ENCODE measurements around the gene PDCL2. TPM values are rescaled to one million over a fixed set of nuclear protein-coding genes. Genes with fewer than 3 reads are reported as not detected.

Gene PDCL2
- polyA plus RNA-seq, 3 donors, result not detected

DNA sequence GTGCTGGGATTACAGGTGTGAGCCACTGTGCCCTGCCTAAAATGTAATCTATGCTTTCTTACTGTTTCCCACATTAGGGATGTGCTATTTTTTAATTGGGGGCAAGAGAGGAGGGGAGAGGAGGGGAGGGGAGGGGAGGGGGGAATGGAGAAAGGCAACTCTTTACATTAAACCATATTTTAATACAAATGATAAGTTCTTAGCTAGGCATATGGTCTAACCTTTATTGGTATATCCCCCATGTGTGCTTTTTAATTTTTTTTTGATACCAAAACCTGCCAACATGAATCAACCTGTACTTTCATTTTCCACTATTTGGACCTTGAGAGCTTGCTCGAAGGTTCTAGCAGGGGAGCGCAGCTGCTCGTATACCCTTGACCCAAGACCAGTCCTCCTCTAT lies 51.8 kb downstream of the PDCL2 start:
- peaks cover 4 to 15% of the 10 kb centered on the region in 2 donors for H3K36me3 Mint-ChIP-seq
- intact Hi-C loops (cut with micrococcal nuclease), result no loop called here
- H3K27me3 ChIP-seq (ENCODE audit: control insufficient read depth in 2 of 2, insufficient read depth in 2 of 2, low read length in 2 of 2), result no peaks in the 10 kb centered on the region
- WGBS (ENCODE audit: insufficient coverage), result 100% methylated on average over 3 of the region's 3 CpGs
- H3K4me2 ChIP-seq (replicated peaks; ENCODE audit: extremely low read depth, low read length, poor library complexity, severe bottlenecking), result no peak overlapping the region
- H3K36me3 ChIP-seq (replicated peaks in 1 of 2; ENCODE audit: control insufficient read depth in 1 of 2, insufficient read depth in 2 of 2, low read length in 2 of 2), result peaks cover 0 to 5% of the 10 kb centered on the region in 2 donors
- H3K4me3 Mint-ChIP-seq, result no peak overlapping the region
- no peak for DNase-seq
- peaks cover 79% of the 10 kb centered on the region for H3K79me2 ChIP-seq (ENCODE audit: insufficient read depth, low read length)
- peaks cover 8% of the 10 kb centered on the region for H3K4me1 Mint-ChIP-seq
- H3K27ac ChIP-seq (ENCODE audit: low read depth in 1 of 2, low read length in 2 of 2), result no peak overlapping the region
- no peak overlapping the region for H3K9ac ChIP-seq (ENCODE audit: insufficient read depth, low read length, poor library complexity, severe bottlenecking)
- H4K20me1 ChIP-seq (ENCODE audit: insufficient read depth, low read length), result peaks cover 20% of the 10 kb centered on the region
- no peaks in the 10 kb centered on the region for H3K9me3 ChIP-seq (replicated peaks in 1 of 2; ENCODE audit: control insufficient read depth in 1 of 2, insufficient read depth in 1 of 2, low read length in 2 of 2)
- H3K27ac Mint-ChIP-seq, result no peak overlapping the region
- H3K27me3 Mint-ChIP-seq (ENCODE audit: low read depth in 3 of 3), result peaks cover 0 to 3% (median 0%) of the 10 kb centered on the region in 3 donors
- peaks cover 4 to 5% of the 10 kb centered on the region in 2 donors for H3K4me1 ChIP-seq (ENCODE audit: control insufficient read depth in 1 of 2, insufficient read depth in 2 of 2, low read length in 2 of 2)
- H3K9me3 Mint-ChIP-seq, result peaks cover 0 to 5% (median 0%) of the 10 kb centered on the region in 7 donors
- H3K4me3 ChIP-seq (replicated peaks in 1 of 3; ENCODE audit: low read depth in 2 of 3, low read length in 3 of 3), result no peak overlapping the region
- no peak overlapping the region for H2AFZ ChIP-seq (ENCODE audit: insufficient read depth, low read depth, low read length, poor library complexity, severe bottlenecking)
- TF ChIP-seq CTCF (IDR thresholded peaks at IDR 0.05), result no peak

GRCh38 chr4:55539658-55540057 lies 52.4 kb downstream of the PDCL2 start:
- Histone ChIP-seq H3K27me3 (ENCODE audit: control insufficient read depth in 2 of 2, insufficient read depth in 2 of 2, low read length in 2 of 2) (no peaks in the 10 kb centered on the region), H3K79me2 (ENCODE audit: insufficient read depth, low read length) (peaks cover 73% of the 10 kb centered on the region), H3K4me3 (replicated peaks in 1 of 3; ENCODE audit: low read depth in 2 of 3, low read length in 3 of 3) (no peak overlapping the region), H3K4me1 (ENCODE audit: control insufficient read depth in 1 of 2, insufficient read depth in 2 of 2, low read length in 2 of 2) (no peaks in the 10 kb centered on the region), H2AFZ (ENCODE audit: insufficient read depth, low read depth, low read length, poor library complexity, severe bottlenecking) (no peak overlapping the region), H3K4me2 (replicated peaks; ENCODE audit: extremely low read depth, low read length, poor library complexity, severe bottlenecking) (no peak overlapping the region), H3K27ac (ENCODE audit: low read depth in 1 of 2, low read length in 2 of 2) (no peak overlapping the region), H3K9me3 (replicated peaks in 1 of 2; ENCODE audit: control insufficient read depth in 1 of 2, insufficient read depth in 1 of 2, low read length in 2 of 2) (no peaks in the 10 kb centered on the region), H3K36me3 (replicated peaks in 1 of 2; ENCODE audit: control insufficient read depth in 1 of 2, insufficient read depth in 2 of 2, low read length in 2 of 2) (peaks cover 0 to 5% of the 10 kb centered on the region in 2 donors), H4K20me1 (ENCODE audit: insufficient read depth, low read length) (peaks cover 20% of the 10 kb centered on the region), H3K9ac (ENCODE audit: insufficient read depth, low read length, poor library complexity, severe bottlenecking) (no peak overlapping the region)
- no CpG with 5 or more reads among the region's 2 CpGs for WGBS (ENCODE audit: insufficient coverage)
- no peak overlapping the region for H3K4me3 Mint-ChIP-seq
- TF ChIP-seq CTCF (IDR thresholded peaks at IDR 0.05), result no peak
- peaks cover 0 to 3% (median 0%) of the 10 kb centered on the region in 3 donors for H3K27me3 Mint-ChIP-seq (ENCODE audit: low read depth in 3 of 3)
- intact Hi-C loops (cut with micrococcal nuclease), result no loop called here
- DNase-seq, result no peak
- H3K4me1 Mint-ChIP-seq, result peaks cover 3% of the 10 kb centered on the region
- peaks cover 4 to 15% of the 10 kb centered on the region in 2 donors for H3K36me3 Mint-ChIP-seq
- no peak overlapping the region for H3K27ac Mint-ChIP-seq
- peaks cover 0 to 8% (median 0%) of the 10 kb centered on the region in 7 donors for H3K9me3 Mint-ChIP-seq

Measured in CD14-positive monocyte (primary cell).